GM18505 (cell line): ENCODE data around the gene CSNK2A1.

ENCODE experiments used
- ATAC-seq: cut with Tn5 transposase; IDR thresholded peaks from one replicate; pipeline ENCODE4 v1.9.1; 2021; ENCODE audit not compliant: unreplicated experiment
- POLR2A ChIP-seq: IDR thresholded peaks from 4 replicates; pipeline ENCODE4 v1.6.1; 2011; ENCODE audit warnings: borderline replicate concordance; ENCODE audit not compliant: insufficient read depth, insufficient read length; ENCODE audit errors: extremely low read depth

CSNK2A1 gene

GRCh38 chr20:475463-476357, 67.9 kb downstream of the CSNK2A1 start:
- no peak for ATAC-seq
- no peak for TF ChIP-seq POLR2A

GRCh38 chr20:474581-474980, 69.0 kb downstream of the CSNK2A1 start:
- no peak for ATAC-seq
- no peak for TF ChIP-seq POLR2A

DNA sequence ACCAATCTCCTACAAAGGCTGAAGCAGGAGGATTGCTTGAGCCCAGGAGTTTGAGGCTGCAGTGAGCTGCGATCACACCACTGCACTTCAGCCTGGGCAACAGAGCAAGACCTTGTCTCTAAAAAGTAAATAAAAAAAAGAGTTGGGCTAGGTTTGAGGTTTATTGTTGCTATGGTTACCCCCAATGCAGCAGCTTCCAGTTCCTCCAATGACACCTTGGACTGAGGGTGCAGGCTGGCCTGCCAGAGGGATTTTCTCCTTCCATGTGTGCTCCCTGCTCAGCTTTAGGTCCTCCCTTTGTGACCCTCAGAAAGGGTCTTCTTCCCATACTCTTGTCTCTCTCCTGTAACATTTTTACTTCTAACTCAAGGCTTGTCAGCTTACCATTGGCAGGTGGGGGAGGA, 70.7 kb downstream of the CSNK2A1 start:
- no peak for TF ChIP-seq POLR2A
- ATAC-seq: no peak

DNA sequence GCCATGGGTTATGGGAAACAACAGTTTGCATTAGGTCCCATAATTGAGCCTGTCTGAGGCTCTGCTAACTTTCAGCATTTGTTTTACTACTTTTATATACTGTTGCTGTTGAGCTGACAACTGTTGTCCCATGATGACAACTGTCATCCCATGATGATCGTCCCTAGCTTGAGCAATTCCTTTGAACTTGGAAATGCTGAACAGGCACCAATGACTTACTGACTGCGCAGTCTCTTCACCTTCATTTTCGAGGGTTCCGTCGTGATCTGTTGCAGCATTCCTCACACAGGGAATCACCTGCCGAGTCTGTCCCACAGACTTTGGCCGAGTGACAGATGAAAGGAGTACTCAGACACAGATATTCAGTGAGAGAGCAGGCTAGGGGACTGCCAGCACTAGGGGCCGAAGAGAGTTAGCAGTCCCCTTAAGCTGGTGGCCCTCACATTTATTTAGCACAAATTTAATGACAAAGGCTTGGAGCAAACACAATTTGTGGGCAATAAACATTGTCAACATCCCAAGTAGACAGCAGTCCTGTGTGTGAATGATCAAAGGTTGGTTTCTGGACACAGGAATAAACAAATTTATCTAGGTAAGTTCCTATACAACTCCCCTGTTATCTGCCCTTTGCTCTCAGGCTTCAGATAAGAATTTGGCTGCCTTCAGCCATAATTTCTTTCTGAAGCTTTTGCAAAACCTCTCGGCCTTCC, 71.3 kb downstream of the CSNK2A1 start:
- ATAC-seq: no peak
- no peak for TF ChIP-seq POLR2A

DNA sequence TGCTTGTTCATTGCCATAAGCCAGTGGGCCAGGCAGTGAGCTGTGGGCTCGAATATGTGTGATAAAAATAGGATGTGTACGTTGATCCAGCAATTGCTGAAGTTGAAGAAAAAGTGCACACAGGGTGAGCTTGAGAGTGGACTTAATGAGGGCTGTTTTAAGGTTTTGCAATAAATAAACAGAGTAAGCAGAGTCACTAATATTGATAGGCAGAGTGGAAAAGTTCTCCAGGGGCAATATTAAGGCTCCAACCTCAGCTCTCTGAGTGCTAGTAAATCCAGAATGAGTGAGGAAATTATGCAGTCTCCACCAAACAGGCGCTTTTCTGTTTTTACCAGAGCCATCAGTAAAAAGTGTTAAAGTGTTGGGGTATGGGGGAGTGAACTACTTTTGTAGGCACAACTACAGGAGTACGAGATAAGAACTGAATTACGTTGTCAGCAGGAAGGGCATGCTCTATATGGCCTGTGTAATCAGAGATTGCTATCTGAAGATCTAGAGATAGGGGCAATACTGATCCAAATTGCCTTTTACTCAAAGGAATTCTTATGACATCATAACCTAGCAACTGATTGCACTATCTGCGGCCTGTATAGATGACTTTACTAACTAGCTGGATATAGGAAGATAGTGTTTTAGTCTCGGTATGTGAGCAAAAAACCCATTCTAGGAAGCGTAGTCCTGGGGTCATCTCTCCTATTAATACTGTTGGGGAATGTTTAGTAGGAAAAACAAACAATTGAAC, 73.7 kb downstream of the CSNK2A1 start:
- no peak for ATAC-seq
- no peak for TF ChIP-seq POLR2A

DNA sequence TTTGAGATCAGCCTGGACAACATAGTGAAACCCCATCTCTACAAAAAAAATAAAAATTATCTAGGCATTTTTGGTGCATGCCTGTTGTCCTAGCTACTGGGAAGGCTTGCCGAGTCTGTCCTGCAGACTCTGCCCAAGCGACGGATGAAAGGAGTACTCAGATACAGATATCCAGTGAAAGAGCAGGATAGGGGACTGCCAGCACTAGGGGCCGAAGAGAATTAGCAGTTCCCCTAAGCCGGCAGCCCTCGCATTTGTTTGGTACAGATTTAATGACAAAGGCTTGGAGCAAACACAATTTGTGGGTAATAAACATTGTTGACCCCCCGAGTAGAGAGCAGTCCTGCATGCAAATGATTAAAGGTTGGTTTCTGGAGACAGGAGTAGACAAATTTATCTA, 75.8 kb downstream of the CSNK2A1 start:
- ATAC-seq: no peak
- TF ChIP-seq POLR2A: no peak

GRCh38 chr20:462199-462991, 81.2 kb downstream of the CSNK2A1 start, which contains the start of gene TBC1D20:
Gene TBC1D20 (minus strand): TSS chr20:462533. CDS start chr20:462405, 128 bp downstream.
- peak; percentile 86 for ATAC-seq

DNA sequence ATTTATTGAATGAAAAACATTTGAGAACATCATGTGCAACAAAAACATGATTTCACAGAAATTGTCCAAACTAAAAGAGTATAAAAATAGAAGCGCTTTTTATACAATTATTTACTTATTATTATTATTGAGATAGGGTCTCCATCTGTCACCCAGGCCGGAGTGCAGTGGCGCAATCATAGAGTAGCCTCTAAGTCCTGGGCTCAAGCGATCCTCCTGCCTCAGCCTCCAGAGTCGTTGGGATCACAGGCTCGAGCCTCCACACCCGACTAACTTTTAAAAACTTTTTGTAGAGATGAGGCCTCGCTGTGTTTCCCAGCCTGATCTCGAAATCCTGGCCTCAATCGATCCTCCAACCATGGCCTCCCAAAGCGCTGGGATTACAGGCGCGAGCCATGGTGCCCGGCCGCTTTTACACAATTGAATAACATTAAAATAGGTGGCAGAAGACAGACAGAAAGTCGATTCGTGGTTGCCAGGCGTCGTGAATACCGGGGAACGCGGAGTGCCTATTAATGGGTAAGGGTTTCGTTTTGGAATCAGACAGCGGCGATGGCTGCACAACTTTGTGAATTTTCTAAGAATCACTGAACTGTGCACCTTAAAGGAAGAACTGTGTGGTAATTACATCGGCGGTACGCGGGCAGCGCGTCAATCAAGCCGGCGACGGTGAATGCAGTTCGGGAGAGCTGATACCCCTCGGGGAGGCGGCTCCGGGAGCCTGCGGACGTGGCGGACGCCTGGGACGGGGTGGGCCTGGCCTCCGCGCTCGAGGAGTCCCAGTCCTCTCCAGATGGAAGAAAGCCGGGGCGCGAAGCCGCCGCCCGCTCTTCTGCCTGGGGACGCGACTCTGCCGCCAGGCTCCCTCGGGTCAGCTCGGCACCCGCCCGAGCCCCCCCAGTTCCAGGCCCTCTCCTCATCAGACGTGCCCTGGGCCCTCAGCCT, 82.1 kb downstream of the CSNK2A1 start:
- peak; percentile 38 for ATAC-seq
- TF ChIP-seq POLR2A: no peak

More at GRCh38 chr20:462199-462991, 81.2 kb downstream of the CSNK2A1 start, which contains the start of gene TBC1D20:
- TF ChIP-seq POLR2A: peak; percentile 85

DNA sequence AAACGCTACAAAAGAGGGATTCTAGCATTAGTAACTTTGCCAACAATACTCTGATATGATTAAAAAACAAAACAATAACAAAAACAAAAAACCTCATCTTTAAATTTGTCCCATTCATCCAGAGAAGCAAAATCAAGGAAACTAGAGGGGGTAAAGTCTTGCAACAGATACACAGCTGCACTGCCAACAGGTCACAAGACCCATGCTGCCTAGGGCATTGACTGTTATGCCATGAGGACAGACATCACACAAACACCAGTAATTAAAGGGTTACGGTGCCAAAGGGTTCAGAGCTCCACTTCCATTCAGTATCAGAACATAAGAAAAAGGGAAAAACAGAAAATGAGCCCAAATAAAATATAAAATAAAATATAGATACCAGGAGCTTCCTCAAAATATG, 82.9 kb downstream of the CSNK2A1 start:
- no peak for TF ChIP-seq POLR2A
- ATAC-seq: no peak

- no peak for ATAC-seq
Observed at GRCh38 chr20:460180-460579, 83.4 kb downstream of the CSNK2A1 start.

GRCh38 chr20:458776-459175, 84.8 kb downstream of the CSNK2A1 start:
- no peak for ATAC-seq
- TF ChIP-seq POLR2A: no peak

More at GRCh38 chr20:460180-460579, 83.4 kb downstream of the CSNK2A1 start:
- no peak for TF ChIP-seq POLR2A
